Measurements from ENCODE around the gene PAPPA2.

Gene PAPPA2

DNA sequence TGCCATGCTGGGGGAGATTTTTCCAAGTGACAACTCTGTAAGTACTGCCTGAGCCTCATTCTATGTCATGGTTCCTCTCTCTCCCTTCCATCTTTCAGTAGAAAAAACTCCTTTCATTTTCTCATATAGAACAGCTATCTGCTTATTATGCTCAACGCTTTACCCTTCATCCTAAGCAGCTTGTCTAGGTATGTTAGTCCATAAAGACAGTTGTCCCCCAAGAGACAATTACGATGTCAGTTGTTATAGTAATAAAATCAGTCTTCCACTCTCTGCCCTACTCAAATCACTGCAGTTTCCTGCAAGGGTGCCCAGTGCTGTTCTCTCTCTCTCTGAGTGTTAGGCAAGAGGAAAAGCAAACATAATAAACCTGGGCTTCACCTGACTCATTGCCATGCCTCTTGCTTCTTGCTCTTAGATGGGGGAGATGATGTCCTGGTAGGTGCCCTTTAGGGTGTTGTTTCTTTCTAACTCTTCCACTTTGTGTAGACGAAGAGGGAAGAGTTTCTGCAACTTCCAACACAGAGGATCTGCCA lies 59.4 kb downstream of the PAPPA2 start:
- H3K4me3 ChIP-seq (ENCODE audit: low read length): no peak overlapping the region
- DNase-seq (ENCODE audit: low read depth): no peak
- TF ChIP-seq, protein P1, sequence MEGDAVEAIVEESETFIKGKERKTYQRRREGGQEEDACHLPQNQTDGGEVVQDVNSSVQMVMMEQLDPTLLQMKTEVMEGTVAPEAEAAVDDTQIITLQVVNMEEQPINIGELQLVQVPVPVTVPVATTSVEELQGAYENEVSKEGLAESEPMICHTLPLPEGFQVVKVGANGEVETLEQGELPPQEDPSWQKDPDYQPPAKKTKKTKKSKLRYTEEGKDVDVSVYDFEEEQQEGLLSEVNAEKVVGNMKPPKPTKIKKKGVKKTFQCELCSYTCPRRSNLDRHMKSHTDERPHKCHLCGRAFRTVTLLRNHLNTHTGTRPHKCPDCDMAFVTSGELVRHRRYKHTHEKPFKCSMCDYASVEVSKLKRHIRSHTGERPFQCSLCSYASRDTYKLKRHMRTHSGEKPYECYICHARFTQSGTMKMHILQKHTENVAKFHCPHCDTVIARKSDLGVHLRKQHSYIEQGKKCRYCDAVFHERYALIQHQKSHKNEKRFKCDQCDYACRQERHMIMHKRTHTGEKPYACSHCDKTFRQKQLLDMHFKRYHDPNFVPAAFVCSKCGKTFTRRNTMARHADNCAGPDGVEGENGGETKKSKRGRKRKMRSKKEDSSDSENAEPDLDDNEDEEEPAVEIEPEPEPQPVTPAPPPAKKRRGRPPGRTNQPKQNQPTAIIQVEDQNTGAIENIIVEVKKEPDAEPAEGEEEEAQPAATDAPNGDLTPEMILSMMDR (IDR thresholded peaks at IDR 0.05; ENCODE audit: insufficient read depth, low read depth, low read length, missing control alignments): no peak

DNA sequence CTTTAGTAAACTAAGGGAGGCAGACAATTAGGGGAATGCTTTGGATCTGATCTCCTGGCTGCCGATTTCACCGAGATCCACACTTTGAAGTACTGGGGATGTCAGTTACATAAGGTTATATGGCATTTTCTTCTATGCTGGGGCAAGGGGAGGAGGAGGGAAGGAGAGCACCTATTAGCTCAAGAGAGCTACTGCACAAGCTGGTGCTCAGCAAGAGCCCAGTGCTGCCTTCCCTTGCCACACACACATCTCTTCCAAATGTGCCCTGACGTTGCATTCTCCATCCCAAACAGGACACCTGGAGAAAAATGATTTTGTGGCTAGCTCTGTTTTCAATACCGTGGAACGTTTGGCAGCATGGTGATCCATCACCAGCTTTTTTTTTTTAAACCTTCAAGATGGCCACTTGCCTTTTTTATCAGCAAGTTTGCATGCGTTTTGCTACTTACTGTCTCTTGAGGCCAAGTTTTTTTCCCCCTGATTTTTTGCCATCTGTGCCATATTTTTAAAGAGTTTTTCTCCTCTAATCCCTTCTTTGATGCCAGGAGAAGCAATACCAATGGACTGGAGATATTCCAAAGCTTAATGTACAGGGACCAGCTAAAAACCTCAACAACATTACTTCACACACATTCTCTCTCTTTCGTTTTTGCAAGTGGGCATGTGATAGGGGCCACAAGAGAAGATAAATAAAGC lies 66.6 kb downstream of the PAPPA2 start:
- TF ChIP-seq, protein P1 (IDR thresholded peaks at IDR 0.05; ENCODE audit: insufficient read depth, low read depth, low read length, missing control alignments): no peak
- DNase-seq (ENCODE audit: low read depth): no peak
- no peak overlapping the region for H3K4me3 ChIP-seq (ENCODE audit: low read length)

DNA sequence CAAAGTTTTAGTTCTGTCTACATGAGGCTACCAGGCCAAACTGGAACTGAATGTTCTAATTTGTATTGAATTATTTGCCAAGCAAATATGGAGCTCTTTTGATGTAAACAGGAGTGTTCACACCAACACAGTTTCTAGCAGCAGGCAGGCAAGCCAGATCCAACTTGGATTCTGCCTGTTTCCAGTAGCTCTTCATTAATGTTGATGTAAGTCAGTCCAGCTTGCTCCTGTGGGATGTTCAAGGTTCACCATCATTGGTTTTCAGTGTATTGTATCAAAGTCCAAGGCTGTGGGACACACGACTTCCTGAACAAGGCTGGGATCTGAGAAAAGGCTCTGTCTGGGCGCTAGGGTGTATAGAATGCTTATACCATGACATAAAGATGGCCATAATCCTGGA lies 68.1 kb downstream of the PAPPA2 start:
- H3K4me3 ChIP-seq (ENCODE audit: low read length): no peak overlapping the region
- no peak for DNase-seq (ENCODE audit: low read depth)
- TF ChIP-seq, protein P1 (IDR thresholded peaks at IDR 0.05; ENCODE audit: insufficient read depth, low read depth, low read length, missing control alignments): no peak

DNA sequence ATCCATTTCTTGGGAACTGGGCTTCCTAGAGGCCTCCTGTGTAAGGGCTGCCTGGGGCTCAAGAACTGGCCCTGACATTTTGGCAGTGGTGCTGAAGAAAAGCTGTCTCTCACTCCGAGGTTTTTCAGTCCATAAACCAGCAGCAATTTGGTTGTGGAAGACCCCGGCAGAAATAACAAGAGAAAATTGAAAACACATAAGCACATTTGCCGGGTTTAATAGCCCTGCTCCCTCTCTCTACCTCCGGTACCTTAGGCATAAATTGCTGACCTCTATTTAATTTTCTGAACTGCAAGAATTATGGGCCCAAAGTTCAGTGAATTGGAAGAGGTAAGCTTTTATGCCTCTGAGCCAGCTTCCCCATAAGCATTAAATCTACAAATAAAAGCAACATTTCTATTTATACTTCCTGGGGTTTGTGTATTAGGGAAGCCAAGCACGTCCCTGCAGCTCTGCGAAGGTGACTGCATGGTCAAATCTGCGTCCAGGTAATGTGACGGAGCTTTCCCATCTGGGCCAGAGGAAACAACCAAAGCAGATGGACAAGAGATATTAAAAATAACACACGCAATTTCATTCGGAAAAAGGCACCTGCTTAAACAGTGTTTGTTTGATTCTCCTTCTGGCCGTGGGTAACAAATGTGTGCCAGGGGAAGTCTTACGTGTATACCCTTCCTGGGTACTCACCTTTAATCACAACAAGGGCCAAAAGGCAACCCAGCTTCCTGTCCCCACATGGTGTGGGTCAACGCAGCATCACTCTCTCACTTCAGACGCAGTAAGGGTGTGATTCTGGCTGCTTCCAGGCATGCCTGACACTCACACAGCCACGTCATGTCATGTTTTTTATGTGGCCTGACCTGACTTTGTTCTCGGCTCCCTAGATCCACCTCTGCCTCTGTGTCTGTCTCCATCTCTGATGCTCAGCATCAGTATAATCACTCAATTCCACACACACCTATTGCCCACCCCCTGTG lies 69.2 kb downstream of the PAPPA2 start:
- H3K4me3 ChIP-seq (ENCODE audit: low read length): no peak overlapping the region
- no peak for DNase-seq (ENCODE audit: low read depth)
- TF ChIP-seq, protein P1 (IDR thresholded peaks at IDR 0.05; ENCODE audit: insufficient read depth, low read depth, low read length, missing control alignments): no peak

DNA sequence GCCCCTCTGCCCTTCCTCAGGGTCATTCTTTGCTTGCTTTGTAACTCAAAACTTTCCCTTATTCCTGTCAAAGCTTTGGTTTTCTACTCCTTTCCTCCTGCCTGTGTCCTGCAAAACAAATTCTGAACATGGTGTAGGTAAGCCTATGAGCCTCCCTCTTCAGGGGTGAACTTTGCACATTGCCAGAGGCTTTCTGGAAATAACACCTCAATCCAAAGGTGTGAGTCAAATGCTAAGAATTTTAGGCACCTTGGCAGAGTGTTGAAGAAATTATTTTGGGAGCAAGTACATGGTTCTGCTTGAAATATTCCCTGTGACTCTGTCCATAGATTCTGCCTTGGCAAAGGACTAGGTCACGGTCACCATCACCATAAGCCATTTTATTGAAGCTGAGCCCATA lies 70.0 kb downstream of the PAPPA2 start:
- TF ChIP-seq, protein P1 (IDR thresholded peaks at IDR 0.05; ENCODE audit: insufficient read depth, low read depth, low read length, missing control alignments): no peak
- no peak for DNase-seq (ENCODE audit: low read depth)
- H3K4me3 ChIP-seq (ENCODE audit: low read length): no peak overlapping the region

DNA sequence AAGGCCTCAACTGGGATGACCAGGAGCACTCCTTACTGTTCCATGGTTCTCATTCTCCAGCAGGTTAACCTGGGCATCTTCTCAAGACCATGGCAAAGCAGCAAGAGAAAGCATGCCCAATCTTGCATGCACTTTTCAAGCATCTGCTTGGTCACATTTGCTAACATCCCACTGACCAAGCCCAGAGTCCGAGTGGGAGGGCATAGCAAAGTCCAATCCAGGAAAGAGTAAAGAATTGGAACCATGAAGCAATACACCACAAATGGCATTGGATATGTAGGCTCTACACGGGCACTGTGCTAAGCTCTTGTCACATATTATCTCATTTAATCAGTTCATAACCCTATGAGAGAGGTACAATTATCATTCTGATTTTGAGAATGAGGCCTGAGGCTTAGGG lies 73.6 kb downstream of the PAPPA2 start:
- H3K4me3 ChIP-seq (ENCODE audit: low read length): no peak overlapping the region
- no peak for DNase-seq (ENCODE audit: low read depth)
- TF ChIP-seq, protein P1 (IDR thresholded peaks at IDR 0.05; ENCODE audit: insufficient read depth, low read depth, low read length, missing control alignments): no peak

Measured in epithelial cell of esophagus (primary cell).